AG04449 (cell line): ENCODE results near the gene TPSD1.
"Not testable (repeated sequence)": the region's sequence is repeated elsewhere in the genome, so short reads cannot be mapped to it uniquely, and the experiment has no call there.

ENCODE experiments used
- CTCF ChIA-PET: fragments of 350-600 bp; formaldehyde crosslinking; extraction: SDS; loops from one replicate; lab custom pipeline; 2021; ENCODE audit warnings: antibody characterized with exemption; lab: Yijun Ruan, JAX
- POLR2A ChIA-PET: fragments of 400-600, 350-600 bp; formaldehyde crosslinking; extraction: SDS; loops from one replicate; lab custom pipeline; 2020; ENCODE audit warnings: antibody characterized with exemption, inconsistent platforms; lab: Yijun Ruan, JAX
- DNase-seq: peaks from one replicate; pipeline ENCODE4 v3.0.0-alpha.2; 2010; ENCODE audit warnings: low read depth, low spot score
- H3K4me3 ChIP-seq: 2 replicates; pipeline ENCODE4 v1.5.1; 2011; ENCODE audit warnings: low read depth, mild to moderate bottlenecking, control low read depth, low read length
- CTCF ChIP-seq: IDR thresholded peaks from one replicate; pipeline ENCODE4 v1.5.1; 2011; ENCODE audit warnings: mild to moderate bottlenecking, moderate library complexity, low read length, control low read depth, inconsistent platforms; ENCODE audit not compliant: insufficient read depth; ENCODE audit errors: missing control alignments

Gene TPSD1

GRCh38 chr16:1224558-1224957 is 31.3 kb upstream of the TPSD1 start:
- ChIA-PET POLR2A (no interaction called here), CTCF (interaction anchor here (0.6 kb wide), 1 partner anchor 31 kb away, joined by 3 read pairs; no protein-coding TSS in a partner anchor)
- no peak for TF ChIP-seq CTCF
- no peak overlapping the region for H3K4me3 ChIP-seq
- DNase-seq, result no peak

GRCh38 chr16:1225051-1225451 is 30.8 kb upstream of the TPSD1 start, which contains the start of gene TPSG1:
Gene TPSG1, minus strand, starts transcription at chr16:1225268. Its CDS starts 16 bp downstream, at chr16:1225252.
- no peak for TF ChIP-seq CTCF
- ChIA-PET POLR2A (no interaction called here), CTCF (interaction anchor here (0.6 kb wide), 1 partner anchor 31 kb away, joined by 3 read pairs; no protein-coding TSS in a partner anchor)
- no peak for DNase-seq
- no peak within 1 kb of the TSS for H3K4me3 ChIP-seq

- CTCF ChIA-PET, DNase-seq, POLR2A ChIA-PET, H3K4me3 ChIP-seq: not testable (repeated sequence)
Measured at GRCh38 chr16:1225728-1226311, 30.0 kb upstream of the TPSD1 start.

GRCh38 chr16:1226692-1227091 is 29.2 kb upstream of the TPSD1 start:
- POLR2A ChIA-PET, H3K4me3 ChIP-seq: not testable (repeated sequence)

GRCh38 chr16:1228227-1228626 is 27.6 kb upstream of the TPSD1 start:
- POLR2A ChIA-PET, CTCF ChIA-PET, DNase-seq, H3K4me3 ChIP-seq: not testable (repeated sequence)

More at GRCh38 chr16:1226692-1227091, 29.2 kb upstream of the TPSD1 start:
- DNase-seq, CTCF ChIA-PET: not testable (repeated sequence)

- POLR2A ChIA-PET, CTCF ChIA-PET, DNase-seq, H3K4me3 ChIP-seq: not testable (repeated sequence)
Measured at GRCh38 chr16:1229476-1229875, 26.4 kb upstream of the TPSD1 start.

GRCh38 chr16:1230084-1230470 is 25.8 kb upstream of the TPSD1 start, which contains the start of gene TPSB2:
Gene TPSB2, minus strand, starts transcription at chr16:1230184. Its CDS starts 233 bp downstream, at chr16:1229951.
- H3K4me3 ChIP-seq, CTCF ChIA-PET, DNase-seq, POLR2A ChIA-PET: not testable (repeated sequence)

- H3K4me3 ChIP-seq, POLR2A ChIA-PET, DNase-seq: not testable (repeated sequence)
Measured at GRCh38 chr16:1230471-1231212, 25.2 kb upstream of the TPSD1 start.

GRCh38 chr16:1231301-1231700 is 24.6 kb upstream of the TPSD1 start:
- POLR2A ChIA-PET, CTCF ChIA-PET, H3K4me3 ChIP-seq, DNase-seq: not testable (repeated sequence)

More at GRCh38 chr16:1230471-1231212, 25.2 kb upstream of the TPSD1 start:
- CTCF ChIA-PET, result not testable (repeated sequence)

GRCh38 chr16:1232049-1232748 is 23.7 kb upstream of the TPSD1 start:
- H3K4me3 ChIP-seq, DNase-seq, POLR2A ChIA-PET, CTCF ChIA-PET: not testable (repeated sequence)

- DNase-seq, CTCF ChIA-PET, POLR2A ChIA-PET, H3K4me3 ChIP-seq: not testable (repeated sequence)
Measured at GRCh38 chr16:1236659-1237058, 19.2 kb upstream of the TPSD1 start.
